ENCODE measurements around the gene TSEN54.

TSEN54 gene

GRCh38 chr17:75503976-75504346, 12.4 kb upstream of the TSEN54 start:
- DNase-seq (ENCODE audit: low read depth): no peak

GRCh38 chr17:75504347-75505151, 11.8 kb upstream of the TSEN54 start:
- DNase-seq (ENCODE audit: low read depth): no peak

- no peak for DNase-seq (ENCODE audit: low read depth)
Measured at GRCh38 chr17:75505152-75505409, 11.2 kb upstream of the TSEN54 start.

- DNase-seq (ENCODE audit: low read depth): no peak
Measured at GRCh38 chr17:75505640-75506039, 10.7 kb upstream of the TSEN54 start.

DNA sequence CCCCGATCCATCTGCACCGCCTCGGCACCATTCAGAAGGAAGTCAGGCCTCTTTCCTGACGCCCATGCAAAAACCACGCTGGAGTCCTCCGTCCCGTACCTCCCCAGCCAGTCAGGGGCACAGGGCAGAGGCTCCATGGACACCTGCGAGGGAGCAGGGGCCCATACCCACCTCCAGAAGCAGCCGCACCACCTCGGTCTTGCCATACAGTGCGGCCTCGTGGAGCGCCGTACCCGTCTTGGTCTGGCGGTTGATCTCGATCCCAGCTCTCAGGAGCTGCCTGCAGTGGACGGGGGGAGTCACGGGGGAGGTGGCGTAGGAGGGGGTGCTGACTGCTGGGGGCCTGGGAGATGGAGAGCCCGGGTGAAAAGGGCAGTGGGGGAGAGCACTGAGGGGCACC, 10.2 kb upstream of the TSEN54 start:
- no peak for DNase-seq (ENCODE audit: low read depth)

- DNase-seq (ENCODE audit: low read depth): no peak
Measured at GRCh38 chr17:75506888-75507287, 9.4 kb upstream of the TSEN54 start.

GRCh38 chr17:75507733-75508719, 8.3 kb upstream of the TSEN54 start:
- DNase-seq (ENCODE audit: low read depth): no peak

GRCh38 chr17:75508931-75509361, 7.4 kb upstream of the TSEN54 start:
- no peak for DNase-seq (ENCODE audit: low read depth)

DNA sequence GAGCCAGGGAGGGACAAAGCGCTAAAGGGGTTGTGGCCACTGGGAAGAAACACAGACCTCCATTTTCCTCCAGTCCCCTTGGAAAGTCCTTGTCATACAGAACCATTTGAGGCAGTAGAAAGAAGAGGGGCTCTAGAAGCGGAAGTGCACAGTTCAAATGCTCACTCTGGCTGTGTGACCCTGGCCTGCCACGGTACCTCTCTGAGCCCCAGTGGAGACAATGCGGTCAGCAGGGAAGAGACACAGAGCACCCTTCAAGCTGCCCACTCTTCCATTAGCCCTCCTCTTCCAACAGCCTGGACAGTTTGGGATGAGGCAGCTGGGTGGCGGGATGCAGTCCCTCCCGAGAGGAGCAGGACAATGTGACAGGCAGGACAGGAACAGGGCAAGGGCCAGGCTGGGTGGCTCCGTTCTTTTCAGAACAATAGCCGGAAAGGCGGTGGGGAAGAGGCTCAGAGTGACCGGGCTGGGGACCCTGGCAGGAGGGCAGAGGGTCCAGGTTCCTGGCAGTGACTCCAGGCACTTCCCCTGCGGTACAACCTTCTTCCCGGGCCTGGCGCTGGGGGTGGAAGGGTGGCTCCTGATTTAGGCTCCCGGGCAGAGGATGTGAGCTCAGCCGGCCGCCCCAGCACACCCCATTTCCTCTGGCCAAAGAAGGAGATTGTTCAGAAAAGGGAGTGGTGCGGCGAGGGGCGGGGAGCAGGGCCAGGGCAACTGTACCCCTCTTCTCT, 6.6 kb upstream of the TSEN54 start:
- no peak for DNase-seq (ENCODE audit: low read depth)

DNA sequence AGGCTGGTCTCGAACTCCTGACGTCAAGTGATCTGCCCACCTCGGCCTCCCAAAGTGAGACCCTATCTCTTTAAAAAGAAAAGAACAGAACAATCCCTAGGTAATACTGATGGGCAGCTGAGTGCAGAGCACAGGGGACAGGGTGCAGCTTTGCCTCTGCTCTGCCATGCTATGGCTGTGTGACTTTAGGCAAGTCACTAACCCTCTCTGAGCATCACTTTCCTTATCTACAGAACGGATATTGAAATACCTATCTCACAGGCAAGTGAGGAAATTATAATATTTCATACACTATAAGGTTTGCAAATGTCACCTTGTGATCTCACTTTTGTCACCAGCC, 5.1 kb upstream of the TSEN54 start:
- DNase-seq (ENCODE audit: low read depth): no peak

- DNase-seq (ENCODE audit: low read depth): no peak
Measured at GRCh38 chr17:75511610-75512575, 4.4 kb upstream of the TSEN54 start.

DNA sequence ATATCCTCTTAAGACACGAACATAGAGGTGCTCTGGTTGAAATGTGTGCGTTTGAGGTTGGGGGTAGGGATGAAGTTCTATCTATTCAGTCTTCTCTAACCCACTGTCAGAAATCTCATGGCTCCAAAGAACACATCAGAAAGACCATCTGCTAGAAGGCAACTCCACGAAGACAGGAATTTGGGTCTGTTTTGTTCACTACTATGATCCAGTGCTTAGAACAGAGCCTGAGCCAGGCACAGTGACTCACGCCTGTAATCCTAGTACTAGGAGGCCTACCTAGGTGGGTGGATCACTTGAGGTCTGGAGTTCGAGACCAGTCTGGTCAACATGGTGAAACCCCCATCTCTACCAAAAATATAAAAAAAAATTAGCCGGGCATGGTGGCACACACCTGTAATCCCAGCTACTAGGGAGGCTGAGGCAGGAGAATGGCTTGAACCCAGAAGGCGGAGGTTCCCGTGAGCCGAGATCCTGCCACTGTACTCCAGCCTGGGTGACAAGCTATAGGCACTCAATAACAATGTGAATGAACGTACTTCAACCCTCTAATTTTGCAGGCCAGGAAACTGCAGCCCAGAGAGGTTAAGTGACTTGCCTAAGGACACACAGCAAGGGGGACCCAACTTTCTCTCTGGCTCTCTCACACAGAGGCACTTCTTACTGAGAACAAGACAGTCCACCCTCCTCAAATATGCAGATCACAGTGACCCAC, 3.2 kb upstream of the TSEN54 start:
- no peak for DNase-seq (ENCODE audit: low read depth)

GRCh38 chr17:75513641-75514000, 2.7 kb upstream of the TSEN54 start:
- no peak for DNase-seq (ENCODE audit: low read depth)

GRCh38 chr17:75514299-75514918, 1.9 kb upstream of the TSEN54 start:
- DNase-seq (ENCODE audit: low read depth): no peak

DNA sequence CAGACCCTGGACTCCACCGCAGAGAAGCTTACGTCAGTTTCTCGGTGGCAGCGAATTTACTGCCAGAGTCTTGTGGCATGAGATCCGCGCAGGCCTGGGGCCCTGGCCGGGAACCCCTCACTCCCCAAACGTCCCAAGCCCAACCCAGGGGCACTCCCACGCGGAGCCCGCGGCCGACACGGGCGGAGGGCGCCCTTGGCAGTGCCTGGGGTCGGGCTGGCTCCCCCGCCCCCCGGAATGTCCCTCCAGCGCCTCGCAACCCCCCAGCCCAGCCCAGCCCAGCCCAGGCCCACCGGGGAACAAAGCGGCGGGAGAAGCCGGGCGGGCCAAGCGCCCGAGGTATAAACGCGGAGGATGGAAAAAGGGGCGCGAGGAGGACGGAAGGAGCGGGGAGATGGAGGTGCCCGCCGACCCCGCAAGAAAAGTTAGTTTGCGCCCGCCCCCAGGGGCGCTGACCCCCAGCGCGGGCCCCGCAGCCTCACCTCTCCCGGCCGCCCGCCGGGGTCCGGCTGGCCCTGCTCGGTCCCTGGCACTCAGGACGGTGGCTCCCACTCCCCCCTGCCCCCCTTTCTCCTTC, 1.3 kb upstream of the TSEN54 start:
- DNase-seq (ENCODE audit: low read depth): no peak

GRCh38 chr17:75515496-75516254, 653 bp upstream of the TSEN54 start, which contains the start of gene CASKIN2:
CASKIN2 (minus strand) TSS chr17:75515537; CDS start chr17:75513804, 1,733 bp downstream.
- DNase-seq (ENCODE audit: low read depth): peak; percentile 15

DNA sequence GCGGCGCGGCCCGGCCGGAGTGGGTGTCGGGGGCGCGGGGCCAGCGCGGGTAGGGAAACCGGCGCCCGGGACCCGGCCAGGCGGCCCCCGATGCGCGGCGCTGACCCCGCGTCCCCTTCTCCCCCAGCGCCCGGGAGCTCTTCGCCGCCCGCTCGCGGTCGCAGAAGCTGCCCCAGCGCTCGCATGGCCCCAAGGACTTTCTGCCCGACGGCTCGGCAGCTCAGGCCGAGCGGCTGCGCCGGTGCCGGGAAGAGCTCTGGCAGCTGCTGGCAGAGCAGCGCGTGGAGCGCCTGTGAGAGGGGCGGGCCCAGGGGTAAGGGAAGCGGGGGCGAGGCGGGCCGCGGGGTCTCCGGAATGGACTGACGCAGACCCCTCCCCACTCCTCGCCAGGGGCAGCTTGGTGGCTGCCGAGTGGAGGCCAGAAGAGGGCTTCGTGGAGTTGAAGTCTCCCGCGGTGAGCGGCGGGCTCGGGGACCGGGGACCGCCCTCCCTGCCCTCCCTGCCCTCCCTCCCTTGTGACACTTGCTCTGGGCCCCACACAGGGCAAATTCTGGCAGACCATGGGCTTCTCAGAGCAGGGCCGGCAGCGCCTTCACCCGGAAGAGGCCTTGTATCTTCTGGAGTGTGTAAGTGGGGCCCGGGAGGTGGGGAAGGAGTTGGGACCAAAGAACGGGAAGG, 430 bp downstream of the TSEN54 start:
- no peak for DNase-seq (ENCODE audit: low read depth)

- DNase-seq (ENCODE audit: low read depth): no peak
Measured at GRCh38 chr17:75517297-75517865, 1.1 kb downstream of the TSEN54 start.
